ENCODE results near the gene FBRSL1.

Gene FBRSL1

DNA sequence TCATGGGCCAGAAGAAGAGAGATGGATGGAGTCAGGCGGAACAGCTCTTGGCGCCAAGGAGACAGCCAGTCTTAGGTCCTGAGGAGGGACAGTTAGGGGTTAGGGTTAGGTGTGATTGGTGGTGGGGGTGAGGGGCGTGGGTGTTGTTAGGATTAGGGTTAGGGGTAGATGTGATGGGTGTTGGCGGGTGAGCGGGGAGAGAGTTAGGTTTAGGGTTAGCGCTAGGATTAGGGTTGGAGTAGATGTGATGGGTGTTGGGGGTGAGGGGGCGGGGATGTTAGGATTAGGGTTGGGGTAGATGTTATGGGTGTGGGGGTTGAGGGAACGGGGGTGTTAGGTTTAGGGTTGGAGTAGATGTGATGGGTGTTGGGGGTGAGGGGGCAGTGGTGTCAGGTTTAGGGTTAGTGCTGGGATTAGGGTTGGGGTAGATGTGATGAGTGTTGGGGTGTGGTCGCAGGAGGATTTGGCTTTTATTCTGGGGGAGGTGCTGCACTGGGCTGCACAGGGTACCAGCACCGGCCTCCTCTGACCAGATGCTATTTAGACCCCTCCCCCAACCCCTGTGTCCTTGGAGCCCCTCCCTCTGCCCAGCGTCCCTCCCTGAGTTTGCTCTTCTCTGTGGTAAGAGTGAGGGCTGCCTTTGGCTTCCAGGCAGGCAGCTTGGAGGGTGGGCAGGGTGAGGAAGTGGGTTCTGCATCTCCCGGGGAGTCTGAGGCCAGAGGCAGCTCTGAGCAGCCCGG lies 35.6 kb upstream of the FBRSL1 start:
- TF ChIP-seq, protein P1, sequence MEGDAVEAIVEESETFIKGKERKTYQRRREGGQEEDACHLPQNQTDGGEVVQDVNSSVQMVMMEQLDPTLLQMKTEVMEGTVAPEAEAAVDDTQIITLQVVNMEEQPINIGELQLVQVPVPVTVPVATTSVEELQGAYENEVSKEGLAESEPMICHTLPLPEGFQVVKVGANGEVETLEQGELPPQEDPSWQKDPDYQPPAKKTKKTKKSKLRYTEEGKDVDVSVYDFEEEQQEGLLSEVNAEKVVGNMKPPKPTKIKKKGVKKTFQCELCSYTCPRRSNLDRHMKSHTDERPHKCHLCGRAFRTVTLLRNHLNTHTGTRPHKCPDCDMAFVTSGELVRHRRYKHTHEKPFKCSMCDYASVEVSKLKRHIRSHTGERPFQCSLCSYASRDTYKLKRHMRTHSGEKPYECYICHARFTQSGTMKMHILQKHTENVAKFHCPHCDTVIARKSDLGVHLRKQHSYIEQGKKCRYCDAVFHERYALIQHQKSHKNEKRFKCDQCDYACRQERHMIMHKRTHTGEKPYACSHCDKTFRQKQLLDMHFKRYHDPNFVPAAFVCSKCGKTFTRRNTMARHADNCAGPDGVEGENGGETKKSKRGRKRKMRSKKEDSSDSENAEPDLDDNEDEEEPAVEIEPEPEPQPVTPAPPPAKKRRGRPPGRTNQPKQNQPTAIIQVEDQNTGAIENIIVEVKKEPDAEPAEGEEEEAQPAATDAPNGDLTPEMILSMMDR (IDR thresholded peaks at IDR 0.05; ENCODE audit: borderline replicate concordance, control extremely low read depth, extremely low read depth, insufficient read depth, missing control alignments): no peak
- DNase-seq (ENCODE audit: low spot score): no peak
- in situ Hi-C loops (cut with MboI; ENCODE audit: low sequenced_read_pairs, unreplicated experiment): no loop called here

GRCh38 chr12:132454933-132455418 lies 35.0 kb upstream of the FBRSL1 start:
- TF ChIP-seq, protein P1 (IDR thresholded peaks at IDR 0.05; ENCODE audit: borderline replicate concordance, control extremely low read depth, extremely low read depth, insufficient read depth, missing control alignments): no peak
- in situ Hi-C loops (cut with MboI; ENCODE audit: low sequenced_read_pairs, unreplicated experiment): no loop called here

GRCh38 chr12:132455565-132455964 lies 34.4 kb upstream of the FBRSL1 start:
- in situ Hi-C loops (cut with MboI; ENCODE audit: low sequenced_read_pairs, unreplicated experiment): no loop called here
- no peak for DNase-seq (ENCODE audit: low spot score)
- TF ChIP-seq, protein P1 (IDR thresholded peaks at IDR 0.05; ENCODE audit: borderline replicate concordance, control extremely low read depth, extremely low read depth, insufficient read depth, missing control alignments): no peak

More at GRCh38 chr12:132454933-132455418, 35.0 kb upstream of the FBRSL1 start:
- no peak for DNase-seq (ENCODE audit: low spot score)

DNA sequence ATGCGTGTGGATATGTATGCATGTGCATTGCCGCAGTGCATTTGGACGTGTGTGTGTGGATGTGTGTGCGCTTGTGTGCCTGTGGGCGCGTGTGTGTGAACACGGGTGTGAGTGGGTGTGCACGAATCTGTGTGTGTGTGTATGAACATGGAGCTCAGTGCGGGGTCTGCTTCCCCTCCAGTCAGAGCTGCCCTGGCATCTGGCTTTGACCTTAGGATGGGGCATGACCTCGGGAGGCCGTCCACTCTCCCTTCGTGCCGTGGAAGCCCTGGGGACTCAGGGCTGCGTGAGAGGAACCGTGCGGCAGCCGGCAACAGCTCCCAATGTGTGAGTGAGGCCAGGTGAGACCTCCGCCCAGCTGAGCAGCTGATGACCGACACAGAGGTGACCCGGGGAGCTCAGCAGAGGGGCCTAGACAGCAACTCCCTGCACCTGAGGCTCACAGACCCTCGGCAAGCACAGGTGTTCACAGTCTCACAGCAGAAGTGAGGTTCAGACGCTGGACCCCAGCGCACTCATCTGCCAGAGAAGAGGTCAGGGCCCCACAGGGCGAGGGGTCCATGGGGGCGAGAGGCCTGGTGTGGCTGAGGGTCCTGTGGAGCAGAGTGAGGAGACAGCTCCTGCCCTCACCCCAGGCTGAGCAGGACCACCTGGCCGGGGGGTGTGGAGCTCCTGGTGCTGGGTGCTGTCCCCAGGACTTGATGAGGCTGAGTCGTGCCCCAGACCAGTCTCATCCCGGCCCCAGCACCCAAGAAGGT lies 33.6 kb upstream of the FBRSL1 start:
- in situ Hi-C loops (cut with MboI; ENCODE audit: low sequenced_read_pairs, unreplicated experiment): no loop called here
- TF ChIP-seq, protein P1 (IDR thresholded peaks at IDR 0.05; ENCODE audit: borderline replicate concordance, control extremely low read depth, extremely low read depth, insufficient read depth, missing control alignments): no peak
- no peak for DNase-seq (ENCODE audit: low spot score)

GRCh38 chr12:132456944-132457495 lies 32.9 kb upstream of the FBRSL1 start:
- TF ChIP-seq, protein P1 (IDR thresholded peaks at IDR 0.05; ENCODE audit: borderline replicate concordance, control extremely low read depth, extremely low read depth, insufficient read depth, missing control alignments): no peak
- no peak for DNase-seq (ENCODE audit: low spot score)
- in situ Hi-C loops (cut with MboI; ENCODE audit: low sequenced_read_pairs, unreplicated experiment): no loop called here

GRCh38 chr12:132458441-132458840 lies 31.5 kb upstream of the FBRSL1 start:
- DNase-seq (ENCODE audit: low spot score): no peak
- in situ Hi-C loops (cut with MboI; ENCODE audit: low sequenced_read_pairs, unreplicated experiment): no loop called here
- TF ChIP-seq, protein P1 (IDR thresholded peaks at IDR 0.05; ENCODE audit: borderline replicate concordance, control extremely low read depth, extremely low read depth, insufficient read depth, missing control alignments): no peak
